Measurements from ENCODE around the gene KCNJ1. TPM values are rescaled to one million over a fixed set of nuclear protein-coding genes. Genes with fewer than 3 reads are reported as not detected.

Gene KCNJ1
- total RNA-seq, 1 experiment from 2014 or later = not detected

- Histone ChIP-seq H3K27ac (ENCODE audit: low read depth, low read length, poor library complexity, severe bottlenecking) (no peak overlapping the region), H3K4me1 (ENCODE audit: insufficient read depth, low read length, poor library complexity, severe bottlenecking) (no peaks in the 10 kb centered on the region), H3K9me3 (ENCODE audit: low read depth, low read length, poor library complexity, severe bottlenecking) (no peaks in the 10 kb centered on the region), H3K36me3 (ENCODE audit: insufficient read depth, low read length, poor library complexity, severe bottlenecking) (no peaks in the 10 kb centered on the region), H3K27me3 (replicated peaks; ENCODE audit: insufficient read depth, low read depth, low read length, poor library complexity) (no peaks in the 10 kb centered on the region), H3K4me3 (ENCODE audit: low read depth, low read length, poor library complexity, severe bottlenecking) (no peak overlapping the region)
- no TSS peak for BruUV-seq (replicated peaks)
- DNase-seq (ENCODE audit: low spot score) = no peak
- ChIA-PET POLR2A (ENCODE audit: low non-redundant PET) (no interaction called here), CTCF (no interaction called here)
- TF ChIP-seq EZH2 (IDR thresholded peaks at IDR 0.05; ENCODE audit: borderline replicate concordance, low read depth, low read length, poor library complexity, severe bottlenecking) (no peak), CTCF (conservative IDR thresholded peaks at IDR 0.05; ENCODE audit: low read depth, low read length) (no peak)
- intact Hi-C loops (cut with micrococcal nuclease; ENCODE audit: unreplicated experiment) = no loop called here
Measured at GRCh38 chr11:128874427-128874826, 7.3 kb upstream of the KCNJ1 start.

GRCh38 chr11:128872594-128872993, 5.5 kb upstream of the KCNJ1 start:
- Histone ChIP-seq H3K27ac (ENCODE audit: low read depth, low read length, poor library complexity, severe bottlenecking) (no peak overlapping the region), H3K4me3 (ENCODE audit: low read depth, low read length, poor library complexity, severe bottlenecking) (no peak overlapping the region), H3K36me3 (ENCODE audit: insufficient read depth, low read length, poor library complexity, severe bottlenecking) (no peaks in the 10 kb centered on the region), H3K27me3 (replicated peaks; ENCODE audit: insufficient read depth, low read depth, low read length, poor library complexity) (no peaks in the 10 kb centered on the region), H3K4me1 (ENCODE audit: insufficient read depth, low read length, poor library complexity, severe bottlenecking) (no peaks in the 10 kb centered on the region), H3K9me3 (ENCODE audit: low read depth, low read length, poor library complexity, severe bottlenecking) (no peaks in the 10 kb centered on the region)
- no peak for DNase-seq (ENCODE audit: low spot score)
- TF ChIP-seq CTCF (conservative IDR thresholded peaks at IDR 0.05; ENCODE audit: low read depth, low read length) = no peak
- TF ChIP-seq EZH2 (IDR thresholded peaks at IDR 0.05; ENCODE audit: borderline replicate concordance, low read depth, low read length, poor library complexity, severe bottlenecking) = no peak
- intact Hi-C loops (cut with micrococcal nuclease; ENCODE audit: unreplicated experiment) = no loop called here
- CTCF ChIA-PET = no interaction called here
- POLR2A ChIA-PET (ENCODE audit: low non-redundant PET) = no interaction called here
- BruUV-seq (replicated peaks) = no TSS peak

GRCh38 chr11:128872094-128872493, 5.0 kb upstream of the KCNJ1 start:
- intact Hi-C loops (cut with micrococcal nuclease; ENCODE audit: unreplicated experiment) = no loop called here

More at GRCh38 chr11:128872094-128872493, 5.0 kb upstream of the KCNJ1 start:
- H3K4me3 ChIP-seq (ENCODE audit: low read depth, low read length, poor library complexity, severe bottlenecking) = no peak overlapping the region
- no peak for DNase-seq (ENCODE audit: low spot score)
- BruUV-seq (replicated peaks) = no TSS peak
- no peaks in the 10 kb centered on the region for H3K4me1 ChIP-seq (ENCODE audit: insufficient read depth, low read length, poor library complexity, severe bottlenecking)
- no peaks in the 10 kb centered on the region for H3K27me3 ChIP-seq (replicated peaks; ENCODE audit: insufficient read depth, low read depth, low read length, poor library complexity)
- H3K36me3 ChIP-seq (ENCODE audit: insufficient read depth, low read length, poor library complexity, severe bottlenecking) = no peaks in the 10 kb centered on the region
- no peaks in the 10 kb centered on the region for H3K9me3 ChIP-seq (ENCODE audit: low read depth, low read length, poor library complexity, severe bottlenecking)
- POLR2A ChIA-PET (ENCODE audit: low non-redundant PET) = no interaction called here
- no peak for TF ChIP-seq CTCF (conservative IDR thresholded peaks at IDR 0.05; ENCODE audit: low read depth, low read length)
- no peak for TF ChIP-seq EZH2 (IDR thresholded peaks at IDR 0.05; ENCODE audit: borderline replicate concordance, low read depth, low read length, poor library complexity, severe bottlenecking)
- no peak overlapping the region for H3K27ac ChIP-seq (ENCODE audit: low read depth, low read length, poor library complexity, severe bottlenecking)
- CTCF ChIA-PET = no interaction called here

All from A673 (cell line).